Lung (tissue), 12 donors: ENCODE measurements around the gene FA2H. TPM values are rescaled to one million over a fixed set of nuclear protein-coding genes. Genes with fewer than 3 reads are reported as not detected.
"Not testable (repeated sequence)": the region's sequence is repeated elsewhere in the genome, so short reads cannot be mapped to it uniquely, and the experiment has no call there.

ENCODE experiments used
- ATAC-seq: fragments of 200-7000 bp; cut with Tn5 transposase; one replicate; pipeline ENCODE4 v1.9.1; 2020; ENCODE audit warnings: moderate number of reproducible peaks; ENCODE audit not compliant: insufficient read depth, low FRiP score
- DNase-seq, 3 donors: peaks; one replicate each; pipeline ENCODE4 v3.0.0-alpha.2; 2013 to 2017
- H3K27ac ChIP-seq, 2 donors: one replicate each; pipeline ENCODE4 v1.5.1; 2013; ENCODE audit warnings: mild to moderate bottlenecking in 2 of 2, moderate library complexity in 2 of 2, control low read depth in 1 of 2, inconsistent platforms in 1 of 2, low read depth in 1 of 2, low read length in 1 of 2
- H3K27me3 ChIP-seq, 3 donors: one replicate each; pipeline ENCODE4 v1.5.1; 2013; ENCODE audit warnings: low read length in 2 of 3; ENCODE audit not compliant: control insufficient read depth in 3 of 3, insufficient read depth in 3 of 3
- H3K36me3 ChIP-seq, 4 donors: one replicate each; pipeline ENCODE4 v1.5.1; 2013; ENCODE audit warnings: low read length in 4 of 4, mild to moderate bottlenecking in 1 of 4, moderate library complexity in 1 of 4; ENCODE audit not compliant: control insufficient read depth in 4 of 4, insufficient read depth in 4 of 4
- H3K4me1 ChIP-seq, 5 donors: one replicate each; pipeline ENCODE4 v1.5.1; 2013; ENCODE audit warnings: low read length in 5 of 5, mild to moderate bottlenecking in 2 of 5, moderate library complexity in 1 of 5; ENCODE audit not compliant: control insufficient read depth in 5 of 5, insufficient read depth in 5 of 5
- H3K4me3 ChIP-seq: one replicate; pipeline ENCODE4 v1.5.1; 2013; ENCODE audit warnings: mild to moderate bottlenecking, control low read depth, moderate library complexity
- H3K9ac ChIP-seq, 2 donors: one replicate each; pipeline ENCODE4 v1.5.1; 2013; ENCODE audit warnings: low read length in 2 of 2, control low read depth in 1 of 2; ENCODE audit not compliant: insufficient read depth in 1 of 2
- H3K9me3 ChIP-seq, 4 donors: one replicate each; pipeline ENCODE4 v1.5.1; 2013; ENCODE audit warnings: low read length in 3 of 4, mild to moderate bottlenecking in 1 of 4, moderate library complexity in 1 of 4; ENCODE audit not compliant: control insufficient read depth in 4 of 4, insufficient read depth in 3 of 4
- WGBS, 2 donors: extraction: QIAGEN DNeasy Blood & Tissue Kit; methylation state at CpG; one replicate each; pipeline ENCODE4 v1.1.7; 2013; 5-methylcytosine and 5-hydroxymethylcytosine counted together
- polyA plus RNA-seq, 2 donors: library from polyadenylated mRNA; stranded (reverse); fragments of 200-250 nt; gene quantifications; one replicate each; pipeline ENCODE4 v1.2.1, GENCODE V29; 2013
- total RNA-seq, 2 donors: library from RNA; depleted of rRNA in 1 of 2; stranded (reverse); fragments of >200 nt in 1 of 2; gene quantifications; one replicate each; pipeline ENCODE4 v1.2.1, GENCODE V29; 2014 to 2021
- TF ChIP-seq, protein P1 (sequence below): IDR thresholded peaks from 2 replicates; pipeline ENCODE4 v1.5.1; 2012; ENCODE audit warnings: mild to moderate bottlenecking; ENCODE audit errors: control extremely low read depth, extremely low read depth
- donor health status: control.
- donor health status: control.
- donor health status: Bipolar disorder and iron deficiency.
- donor health status: healthy.
- donor health status: DM: yes; HTN: yes; CAD: no.

Gene FA2H
- total and polyA plus RNA-seq, 4 donors = 2.1 to 7.1 (median 4.7) TPM

DNA sequence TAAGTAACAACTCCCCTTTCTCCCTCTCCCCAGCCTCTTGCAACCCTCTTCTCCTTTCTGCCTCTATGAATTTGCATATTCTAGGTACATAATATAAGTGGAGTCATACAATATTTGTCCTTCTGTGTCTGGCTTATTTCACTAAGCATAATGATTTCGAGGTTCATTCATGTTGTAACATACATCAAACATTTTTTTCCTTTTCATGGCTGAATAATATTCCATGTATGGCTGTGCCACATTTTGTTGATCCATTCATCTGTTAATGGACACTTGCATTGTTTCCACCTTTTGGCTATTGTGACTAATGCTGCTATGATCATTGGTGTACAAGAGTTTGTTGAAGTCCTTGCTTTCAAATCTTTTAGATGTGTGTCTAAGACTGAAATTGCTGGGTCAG is 17.6 kb upstream of the FA2H start:
- TF ChIP-seq, protein P1, sequence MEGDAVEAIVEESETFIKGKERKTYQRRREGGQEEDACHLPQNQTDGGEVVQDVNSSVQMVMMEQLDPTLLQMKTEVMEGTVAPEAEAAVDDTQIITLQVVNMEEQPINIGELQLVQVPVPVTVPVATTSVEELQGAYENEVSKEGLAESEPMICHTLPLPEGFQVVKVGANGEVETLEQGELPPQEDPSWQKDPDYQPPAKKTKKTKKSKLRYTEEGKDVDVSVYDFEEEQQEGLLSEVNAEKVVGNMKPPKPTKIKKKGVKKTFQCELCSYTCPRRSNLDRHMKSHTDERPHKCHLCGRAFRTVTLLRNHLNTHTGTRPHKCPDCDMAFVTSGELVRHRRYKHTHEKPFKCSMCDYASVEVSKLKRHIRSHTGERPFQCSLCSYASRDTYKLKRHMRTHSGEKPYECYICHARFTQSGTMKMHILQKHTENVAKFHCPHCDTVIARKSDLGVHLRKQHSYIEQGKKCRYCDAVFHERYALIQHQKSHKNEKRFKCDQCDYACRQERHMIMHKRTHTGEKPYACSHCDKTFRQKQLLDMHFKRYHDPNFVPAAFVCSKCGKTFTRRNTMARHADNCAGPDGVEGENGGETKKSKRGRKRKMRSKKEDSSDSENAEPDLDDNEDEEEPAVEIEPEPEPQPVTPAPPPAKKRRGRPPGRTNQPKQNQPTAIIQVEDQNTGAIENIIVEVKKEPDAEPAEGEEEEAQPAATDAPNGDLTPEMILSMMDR = no peak
- Histone ChIP-seq H3K9ac (no peak overlapping the region), H3K27ac (no peak overlapping the region), H3K9me3 (peaks cover 0 to 8% (median 0%) of the 10 kb centered on the region in 4 donors), H3K27me3 (no peaks in the 10 kb centered on the region), H3K36me3 (no peaks in the 10 kb centered on the region), H3K4me3 (no peak overlapping the region), H3K4me1 (no peaks in the 10 kb centered on the region)
- DNase-seq (no peak), ATAC-seq (no peak)
- 94 to 100% methylated on average over 1 of the region's 1 CpG for WGBS, 2 donors

DNA sequence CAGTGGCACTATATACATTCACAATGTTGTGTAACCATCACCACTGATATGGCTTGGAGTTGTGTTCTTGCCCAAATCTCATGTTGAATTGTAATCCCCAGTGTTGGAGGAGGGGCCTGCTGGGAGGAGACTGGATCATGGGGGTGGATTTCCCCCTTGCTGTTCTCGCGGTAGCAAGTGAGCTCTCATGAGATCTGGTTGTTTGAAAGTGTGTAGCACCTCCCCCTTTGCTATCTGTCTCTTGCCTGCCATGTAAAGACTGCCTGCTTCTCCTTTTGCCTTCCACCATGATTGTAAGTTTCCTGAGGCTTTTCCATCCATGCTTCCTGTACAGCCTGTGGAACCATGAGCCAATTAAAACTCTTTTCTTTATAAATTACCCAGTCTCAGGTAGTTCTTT is 17.1 kb upstream of the FA2H start:
- H3K9ac ChIP-seq, H3K36me3 ChIP-seq, H3K27ac ChIP-seq, DNase-seq, H3K9me3 ChIP-seq, H3K4me1 ChIP-seq, ATAC-seq, H3K27me3 ChIP-seq, H3K4me3 ChIP-seq: not testable (repeated sequence)
- WGBS, 2 donors = 90% methylated on average over 2 of the region's 2 CpGs

DNA sequence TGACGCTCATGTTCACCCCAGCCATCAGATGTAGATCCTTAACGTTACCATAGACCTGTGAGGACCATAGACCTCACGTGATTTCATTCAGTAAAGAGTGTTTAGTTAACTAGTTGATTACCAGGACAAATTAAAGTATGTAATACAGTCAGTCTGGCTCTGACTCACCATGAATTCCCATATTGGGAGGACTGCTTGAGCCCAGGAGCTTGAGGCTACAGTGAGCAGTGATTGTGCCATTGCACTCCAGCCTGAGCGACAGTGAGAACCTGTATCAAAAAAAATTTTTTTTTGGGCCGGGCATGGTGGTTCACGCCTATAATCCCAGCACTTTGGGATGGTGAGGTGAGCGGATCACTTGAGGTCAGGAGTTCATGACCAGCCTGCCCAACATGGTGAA is 13.5 kb upstream of the FA2H start:
- no peaks in the 10 kb centered on the region for H3K27me3 ChIP-seq
- WGBS, 2 donors = 73 to 77% methylated on average over 7 of the region's 7 CpGs
- no peak overlapping the region for H3K9ac ChIP-seq
- no peak for ATAC-seq
- H3K4me3 ChIP-seq = no peak overlapping the region
- TF ChIP-seq, protein P1 = no peak
- H3K9me3 ChIP-seq = peaks cover 0 to 8% (median 0%) of the 10 kb centered on the region in 4 donors
- no peak for DNase-seq
- H3K27ac ChIP-seq = no peak overlapping the region
- no peaks in the 10 kb centered on the region for H3K36me3 ChIP-seq
- no peaks in the 10 kb centered on the region for H3K4me1 ChIP-seq

DNA sequence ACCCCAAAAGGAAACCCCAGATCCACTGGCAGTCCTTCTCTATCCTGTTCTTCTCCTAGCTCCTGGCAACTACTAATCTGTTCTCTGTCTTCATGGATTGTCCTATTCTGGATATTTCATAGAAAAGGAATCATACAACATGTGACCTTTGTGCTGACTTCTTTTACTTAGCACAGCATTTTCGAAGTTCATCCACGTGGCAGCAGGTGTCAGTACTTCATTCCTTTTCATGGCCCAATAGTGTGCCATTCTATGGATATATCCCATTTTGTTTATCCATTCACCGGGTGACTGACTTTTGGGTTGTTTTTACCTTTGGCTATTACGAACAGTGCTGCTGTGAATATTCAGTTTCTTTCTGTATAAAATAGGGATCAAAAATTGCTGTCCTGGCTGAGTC is 10.4 kb upstream of the FA2H start:
- H3K4me3 ChIP-seq = no peak overlapping the region
- DNase-seq = no peak
- no peaks in the 10 kb centered on the region for H3K27me3 ChIP-seq
- 81 to 85% methylated on average over 4 of the region's 4 CpGs for WGBS, 2 donors
- no peak overlapping the region for H3K27ac ChIP-seq
- H3K9ac ChIP-seq = no peak overlapping the region
- no peaks in the 10 kb centered on the region for H3K4me1 ChIP-seq
- no peaks in the 10 kb centered on the region for H3K9me3 ChIP-seq
- TF ChIP-seq, protein P1 = no peak
- H3K36me3 ChIP-seq = no peaks in the 10 kb centered on the region
- ATAC-seq = no peak
